Measurements from ENCODE around the gene HORMAD1. TPM values are rescaled to one million over a fixed set of nuclear protein-coding genes. Genes with fewer than 3 reads are reported as not detected.
A peak's percentile ranks its signal among the peaks of the same experiment; 100 is the strongest.
"Not testable (repeated sequence)": the region's sequence is repeated elsewhere in the genome, so short reads cannot be mapped to it uniquely, and the experiment has no call there.

HORMAD1 gene, protein sequence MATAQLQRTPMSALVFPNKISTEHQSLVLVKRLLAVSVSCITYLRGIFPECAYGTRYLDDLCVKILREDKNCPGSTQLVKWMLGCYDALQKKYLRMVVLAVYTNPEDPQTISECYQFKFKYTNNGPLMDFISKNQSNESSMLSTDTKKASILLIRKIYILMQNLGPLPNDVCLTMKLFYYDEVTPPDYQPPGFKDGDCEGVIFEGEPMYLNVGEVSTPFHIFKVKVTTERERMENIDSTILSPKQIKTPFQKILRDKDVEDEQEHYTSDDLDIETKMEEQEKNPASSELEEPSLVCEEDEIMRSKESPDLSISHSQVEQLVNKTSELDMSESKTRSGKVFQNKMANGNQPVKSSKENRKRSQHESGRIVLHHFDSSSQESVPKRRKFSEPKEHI
- total RNA-seq (2022) (not detected in 2 replicates), Bru-seq, nascent RNA (percentile 10 among the genes with signal in this experiment), BruChase-seq, experiment 1, labeled RNA remaining after a 2-hour chase (percentile 18 among the genes with signal in this experiment), BruChase-seq, experiment 2, labeled RNA remaining after a 6-hour chase (percentile 11 among the genes with signal in this experiment)
- long read RNA-seq = 0 reads

DNA sequence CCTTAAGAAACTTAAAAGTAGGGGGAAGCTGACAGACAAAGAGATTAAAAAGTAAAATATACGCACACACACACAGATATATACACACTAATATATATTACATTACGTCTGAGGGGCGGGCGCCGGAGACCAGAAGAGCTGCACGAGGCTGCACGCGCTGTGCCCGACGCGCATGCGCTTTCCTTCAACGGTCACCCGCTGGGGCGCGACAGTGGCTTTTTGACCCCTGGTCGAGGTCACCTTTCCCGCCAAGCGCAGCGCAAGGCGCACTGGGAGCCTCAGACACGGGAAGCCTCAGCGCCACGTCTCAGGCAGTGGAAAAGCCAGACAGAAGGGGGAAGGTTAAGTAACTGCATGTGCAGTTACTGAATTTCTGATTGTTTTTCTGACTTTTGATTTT lies at the start of gene HORMAD1:
HORMAD1 (minus strand) TSS at position 193 of the 400 bp plus-strand sequence. CDS start 1,390 bp downstream, outside the sequence.
- Mint-ChIP-seq H3K4me3 (ENCODE audit: unreplicated experiment) (no peak within 1 kb of the TSS), H3K27ac (ENCODE audit: unreplicated experiment) (no peak within 1 kb of the TSS), H3K9me3 (ENCODE audit: unreplicated experiment) (no peaks in the 10 kb centered on the region), H3K36me3 (ENCODE audit: insufficient read depth, unreplicated experiment) (no peaks in the 10 kb centered on the region), H3K27me3 (ENCODE audit: insufficient read depth, unreplicated experiment) (no peaks in the 10 kb centered on the region), H3K4me1 (ENCODE audit: low read depth, unreplicated experiment) (no peaks in the 10 kb centered on the region)
- ChIA-PET CTCF (no interaction called here), POLR2A (no interaction called here)
- no peaks in the 10 kb centered on the region for H3K4me1 ChIP-seq
- no peaks in the 10 kb centered on the region for H3K9me3 ChIP-seq
- no TSS peak for BruUV-seq (replicated peaks)
- DNase-seq = no peak
- no peaks in the 10 kb centered on the region for H3K36me3 ChIP-seq (ENCODE audit: control insufficient read depth, insufficient read depth, low read length)
- H3K27me3 ChIP-seq (replicated peaks; ENCODE audit: control insufficient read depth, insufficient read depth, low read length) = no peaks in the 10 kb centered on the region
- TF ChIP-seq, protein P1, sequence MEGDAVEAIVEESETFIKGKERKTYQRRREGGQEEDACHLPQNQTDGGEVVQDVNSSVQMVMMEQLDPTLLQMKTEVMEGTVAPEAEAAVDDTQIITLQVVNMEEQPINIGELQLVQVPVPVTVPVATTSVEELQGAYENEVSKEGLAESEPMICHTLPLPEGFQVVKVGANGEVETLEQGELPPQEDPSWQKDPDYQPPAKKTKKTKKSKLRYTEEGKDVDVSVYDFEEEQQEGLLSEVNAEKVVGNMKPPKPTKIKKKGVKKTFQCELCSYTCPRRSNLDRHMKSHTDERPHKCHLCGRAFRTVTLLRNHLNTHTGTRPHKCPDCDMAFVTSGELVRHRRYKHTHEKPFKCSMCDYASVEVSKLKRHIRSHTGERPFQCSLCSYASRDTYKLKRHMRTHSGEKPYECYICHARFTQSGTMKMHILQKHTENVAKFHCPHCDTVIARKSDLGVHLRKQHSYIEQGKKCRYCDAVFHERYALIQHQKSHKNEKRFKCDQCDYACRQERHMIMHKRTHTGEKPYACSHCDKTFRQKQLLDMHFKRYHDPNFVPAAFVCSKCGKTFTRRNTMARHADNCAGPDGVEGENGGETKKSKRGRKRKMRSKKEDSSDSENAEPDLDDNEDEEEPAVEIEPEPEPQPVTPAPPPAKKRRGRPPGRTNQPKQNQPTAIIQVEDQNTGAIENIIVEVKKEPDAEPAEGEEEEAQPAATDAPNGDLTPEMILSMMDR (IDR thresholded peaks at IDR 0.05; ENCODE audit: insufficient read depth in 1 of 2, low read depth in 1 of 2, low read length in 1 of 2, severe bottlenecking in 1 of 2, unreplicated experiment in 1 of 2) = no peak
- intact Hi-C loops (cut with micrococcal nuclease; ENCODE audit: unreplicated experiment) = no loop called here
- no peak within 1 kb of the TSS for H3K4me3 ChIP-seq (ENCODE audit: low read depth, low read length)

DNA sequence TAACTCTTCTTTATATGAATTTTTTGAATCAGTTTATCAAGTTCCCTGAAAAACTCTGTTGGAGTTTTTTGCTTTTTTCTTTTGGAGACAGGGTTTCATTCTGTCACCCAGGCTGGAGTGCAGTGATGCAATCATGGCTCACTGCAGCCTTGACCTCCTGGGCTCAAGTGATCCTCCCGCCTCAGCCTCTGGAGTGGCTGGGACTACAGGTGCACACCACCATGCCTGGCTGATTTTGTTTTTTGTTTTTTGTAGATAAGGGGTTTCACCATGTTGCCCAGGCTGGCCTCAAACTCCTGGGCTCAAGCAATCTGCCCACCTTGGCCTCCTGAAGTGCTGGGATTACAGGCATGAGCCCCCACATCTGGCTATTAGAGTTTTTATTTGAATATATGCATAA lies 47.0 kb upstream of the HORMAD1 start:
- H3K4me3 Mint-ChIP-seq (ENCODE audit: unreplicated experiment); H3K27ac Mint-ChIP-seq (ENCODE audit: unreplicated experiment); H3K9me3 Mint-ChIP-seq (ENCODE audit: unreplicated experiment); H3K4me1 Mint-ChIP-seq (ENCODE audit: low read depth, unreplicated experiment); H3K36me3 ChIP-seq (ENCODE audit: control insufficient read depth, insufficient read depth, low read length); DNase-seq; H3K4me3 ChIP-seq (ENCODE audit: low read depth, low read length); H3K27me3 Mint-ChIP-seq (ENCODE audit: insufficient read depth, unreplicated experiment); H3K9me3 ChIP-seq; H3K4me1 ChIP-seq; BruUV-seq (replicated peaks); POLR2A ChIA-PET; H3K36me3 Mint-ChIP-seq (ENCODE audit: insufficient read depth, unreplicated experiment); H3K27me3 ChIP-seq (replicated peaks; ENCODE audit: control insufficient read depth, insufficient read depth, low read length); CTCF ChIA-PET: not testable (repeated sequence)
- intact Hi-C loops (cut with micrococcal nuclease; ENCODE audit: unreplicated experiment) = loop anchor here (10.0 kb wide), 1 partner anchor 53 kb away; no protein-coding TSS in a partner anchor

DNA sequence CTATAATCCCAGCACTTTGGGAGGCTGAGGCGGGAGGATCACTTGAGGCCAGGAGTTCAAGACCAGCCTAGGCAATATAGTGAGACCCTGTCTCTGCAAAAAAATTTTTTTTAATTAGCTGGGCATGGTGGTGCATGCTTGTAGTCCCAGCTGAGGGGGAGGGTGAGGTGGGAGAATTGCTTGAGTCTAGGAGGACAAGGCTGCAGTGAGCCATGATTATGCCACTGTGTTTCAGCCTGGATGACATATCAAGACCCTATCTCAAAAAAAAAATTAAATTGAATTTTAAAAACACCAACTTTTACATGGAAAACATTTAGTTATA lies 45.2 kb upstream of the HORMAD1 start:
- H3K9me3 ChIP-seq; H3K4me3 ChIP-seq (ENCODE audit: low read depth, low read length); DNase-seq; H3K27me3 ChIP-seq (replicated peaks; ENCODE audit: control insufficient read depth, insufficient read depth, low read length); H3K36me3 ChIP-seq (ENCODE audit: control insufficient read depth, insufficient read depth, low read length); H3K27me3 Mint-ChIP-seq (ENCODE audit: insufficient read depth, unreplicated experiment); H3K4me1 Mint-ChIP-seq (ENCODE audit: low read depth, unreplicated experiment); POLR2A ChIA-PET; H3K27ac Mint-ChIP-seq (ENCODE audit: unreplicated experiment); H3K4me1 ChIP-seq; H3K9me3 Mint-ChIP-seq (ENCODE audit: unreplicated experiment); H3K4me3 Mint-ChIP-seq (ENCODE audit: unreplicated experiment); BruUV-seq (replicated peaks); H3K36me3 Mint-ChIP-seq (ENCODE audit: insufficient read depth, unreplicated experiment): not testable (repeated sequence)
- CTCF ChIA-PET = interaction anchor here (0.7 kb wide), 1 partner anchor 74 kb away, joined by 3 read pairs; no protein-coding TSS in a partner anchor
- intact Hi-C loops (cut with micrococcal nuclease; ENCODE audit: unreplicated experiment) = loop anchor here (10.0 kb wide), 1 partner anchor 51 kb away; no protein-coding TSS in a partner anchor

DNA sequence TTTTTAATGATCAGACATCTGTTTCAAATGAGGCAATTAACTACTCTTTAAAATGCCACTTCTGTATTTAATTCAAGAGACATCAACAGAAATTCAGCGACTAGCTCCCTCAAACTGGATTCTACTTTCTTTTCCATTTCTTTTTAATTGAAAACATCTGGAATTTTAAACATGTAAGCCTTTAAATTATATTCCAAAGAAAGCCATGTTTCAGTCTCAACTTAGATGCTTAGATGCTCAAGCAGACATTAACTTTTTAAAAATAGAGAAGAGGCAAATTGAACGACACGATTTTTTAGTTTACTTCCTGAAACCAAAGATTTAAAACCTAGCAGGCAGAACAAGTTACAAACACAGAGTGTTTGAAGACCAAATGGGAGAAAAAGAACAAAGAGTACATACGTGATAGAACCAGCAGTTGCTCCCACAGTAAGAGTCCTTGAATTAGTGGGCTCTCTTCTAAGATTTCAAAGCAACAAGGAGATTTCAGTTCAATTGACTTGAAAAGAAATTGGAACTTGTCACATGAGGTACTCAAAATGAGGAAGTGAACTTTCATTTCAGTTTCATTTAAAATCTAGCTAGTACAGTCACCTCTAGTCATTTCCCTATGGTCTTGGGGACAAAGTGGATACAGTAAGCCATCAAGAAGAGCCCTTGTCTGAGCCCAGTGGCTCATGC lies 44.7 kb upstream of the HORMAD1 start, which contains the start of gene CTSS:
CTSS (minus strand) TSS at position 483 of the 681 bp plus-strand sequence. CDS start 1,015 bp downstream, outside the sequence.
- H3K4me3 ChIP-seq (ENCODE audit: low read depth, low read length) = no peak within 1 kb of the TSS
- H3K9me3 ChIP-seq = no peaks in the 10 kb centered on the region; the same call in 1 of the 2 replicates
- H3K4me1 ChIP-seq = no peaks in the 10 kb centered on the region
- H3K27me3 ChIP-seq (replicated peaks; ENCODE audit: control insufficient read depth, insufficient read depth, low read length) = no peaks in the 10 kb centered on the region
- no TSS peak for BruUV-seq (replicated peaks)
- Mint-ChIP-seq H3K9me3 (ENCODE audit: unreplicated experiment) (no peaks in the 10 kb centered on the region), H3K27me3 (ENCODE audit: insufficient read depth, unreplicated experiment) (no peaks in the 10 kb centered on the region), H3K27ac (ENCODE audit: unreplicated experiment) (no peak within 1 kb of the TSS), H3K4me3 (ENCODE audit: unreplicated experiment) (peak within 1 kb of the TSS; percentile 5), H3K4me1 (ENCODE audit: low read depth, unreplicated experiment) (no peaks in the 10 kb centered on the region), H3K36me3 (ENCODE audit: insufficient read depth, unreplicated experiment) (no peaks in the 10 kb centered on the region)
- TF ChIP-seq, protein P1 (IDR thresholded peaks at IDR 0.05; ENCODE audit: insufficient read depth in 1 of 2, low read depth in 1 of 2, low read length in 1 of 2, severe bottlenecking in 1 of 2, unreplicated experiment in 1 of 2) = no peak
- no peaks in the 10 kb centered on the region for H3K36me3 ChIP-seq (ENCODE audit: control insufficient read depth, insufficient read depth, low read length)
- intact Hi-C loops (cut with micrococcal nuclease; ENCODE audit: unreplicated experiment) = loop anchor here (10.0 kb wide), 1 partner anchor 51 kb away; no protein-coding TSS in a partner anchor
- DNase-seq = no peak
- ChIA-PET POLR2A (no interaction called here), CTCF (interaction anchor here (0.7 kb wide), 1 partner anchor 74 kb away, joined by 3 read pairs; no protein-coding TSS in a partner anchor)
